SKM-1 treated with dmso at 0.1 percent for 144 hours (cell line): ENCODE data around the gene SLC6A8.
"Not testable (repeated sequence)": the region's sequence is repeated elsewhere in the genome, so short reads cannot be mapped to it uniquely, and the experiment has no call there.

Experiments used
- DNase-seq: peaks from one replicate; lab custom pipeline; 2025; ENCODE audit not compliant: unreplicated experiment; lab: John Stamatoyannopoulos, UW

Gene SLC6A8

GRCh38 chrX:153692611-153693156 is 5.0 kb downstream of the SLC6A8 start:
- no peak for DNase-seq

- DNase-seq: no peak
Observed at GRCh38 chrX:153693216-153694086, 5.7 kb downstream of the SLC6A8 start.

GRCh38 chrX:153694256-153694655 is 6.5 kb downstream of the SLC6A8 start:
- DNase-seq: not testable (repeated sequence)

- DNase-seq: no peak
Observed at GRCh38 chrX:153694687-153695270, 7.1 kb downstream of the SLC6A8 start.

- no peak for DNase-seq
Observed at GRCh38 chrX:153696100-153696499, 8.4 kb downstream of the SLC6A8 start.

- not testable (repeated sequence) for DNase-seq
Observed at GRCh38 chrX:153696538-153696937, 8.8 kb downstream of the SLC6A8 start.

- not testable (repeated sequence) for DNase-seq
Observed at GRCh38 chrX:153696986-153697722, 9.4 kb downstream of the SLC6A8 start.

GRCh38 chrX:153697924-153698865 is 10.5 kb downstream of the SLC6A8 start:
- DNase-seq: no peak

GRCh38 chrX:153699210-153699783 is 11.6 kb downstream of the SLC6A8 start:
- not testable (repeated sequence) for DNase-seq

- not testable (repeated sequence) for DNase-seq
Observed at GRCh38 chrX:153699784-153700371, 12.2 kb downstream of the SLC6A8 start.

- DNase-seq: no peak
Observed at GRCh38 chrX:153700376-153700945, 12.7 kb downstream of the SLC6A8 start.

GRCh38 chrX:153700967-153701366 is 13.2 kb downstream of the SLC6A8 start:
- no peak for DNase-seq

- DNase-seq: no peak
Observed at GRCh38 chrX:153701706-153702105, 14.0 kb downstream of the SLC6A8 start.

GRCh38 chrX:153702336-153703035 is 14.8 kb downstream of the SLC6A8 start:
- no peak for DNase-seq

GRCh38 chrX:153703036-153703370 is 15.3 kb downstream of the SLC6A8 start:
- no peak for DNase-seq

- DNase-seq: no peak
Observed at GRCh38 chrX:153704021-153704526, 16.3 kb downstream of the SLC6A8 start.

- DNase-seq: not testable (repeated sequence)
Observed at GRCh38 chrX:153704631-153705402, 17.1 kb downstream of the SLC6A8 start.
